HepG2 (cell line): ENCODE measurements around the gene ZNF324B. TPM values are rescaled to one million over a fixed set of nuclear protein-coding genes. Genes with fewer than 3 reads are reported as not detected.

Experiments used
- ATAC-seq: fragments of 200-7000 bp; cut with Tn5 transposase; 3 replicates; pipeline ENCODE4 v1.9.1; 2020; ENCODE audit warnings: mild to moderate bottlenecking, moderate library complexity
- Bru-seq: library from RNA; stranded (reverse); fragments of 400-500 nt; gene quantifications from one replicate; lab custom pipeline; 2021; lab: Mats Ljungman, UMichigan
- BruChase-seq, 2 experiments: library from RNA; stranded (reverse); fragments of 400-500 nt; gene quantifications; one replicate each; lab custom pipeline; 2021; lab: Mats Ljungman, UMichigan
- BruUV-seq: library from RNA; stranded (reverse); fragments of 400-500 nt; replicated peaks from 2 replicates; lab custom pipeline; 2021; lab: Mats Ljungman, UMichigan
- CTCF ChIA-PET: fragments of 300-600 bp; formaldehyde crosslinking; extraction: SDS; loops from one replicate; lab custom pipeline; 2021; ENCODE audit warnings: low total read pairs, inconsistent platforms, low intra/inter-chr PET ratio; lab: Yijun Ruan, JAX
- POLR2A ChIA-PET: fragments of 350-600 bp; sonication (Branson Sonifier 250); formaldehyde crosslinking; loops from one replicate; lab custom pipeline; 2020; ENCODE audit warnings: antibody characterized with exemption, inconsistent platforms; lab: Yijun Ruan, JAX
- DNase-seq: peaks from one replicate; pipeline ENCODE4 v3.0.0-alpha.2; 2015; ENCODE audit warnings: low spot score
- FAIRE-seq: peaks from 3 replicates; lab custom pipeline; 2011; peaks lifted over from hg19 to GRCh38; lab: Jason Lieb, UNC
- H2AFZ ChIP-seq: one replicate; pipeline ENCODE4 v1.6.1; 2011; ENCODE audit warnings: low read length, inconsistent platforms
- H3K27ac ChIP-seq: fragments of 300-600 bp; 3 replicates; pipeline ENCODE4 v1.8.0; 2011; ENCODE audit warnings: mixed run types, mild to moderate bottlenecking, mixed read lengths, low read length, inconsistent platforms; ENCODE audit not compliant: insufficient read depth; ENCODE audit errors: extremely low read length
- H3K27me3 ChIP-seq, 2 experiments: fragments of 200-600 bp in 1 of 2; 2 replicates in 1 of 2; 3 replicates in 1 of 2; pipeline versions ENCODE4 v1.6.0 to v1.8.0; 2011; ENCODE audit warnings: low read length in 2 of 2, mild to moderate bottlenecking in 2 of 2, moderate library complexity in 2 of 2, inconsistent platforms in 1 of 2; ENCODE audit not compliant: insufficient read depth in 2 of 2, control insufficient read depth in 1 of 2
- H3K36me3 ChIP-seq, 2 experiments: fragments of 200-600 bp in 1 of 2; replicated peaks in 1 of 2; 2 replicates in 1 of 2; 3 replicates in 1 of 2; pipeline versions ENCODE4 v1.5.1 to v1.8.0; 2011; ENCODE audit warnings: low read length in 2 of 2, inconsistent platforms in 1 of 2; ENCODE audit not compliant: insufficient read depth in 2 of 2, control insufficient read depth in 1 of 2
- H3K4me1 ChIP-seq: 2 replicates; pipeline ENCODE4 v1.5.1; 2012; ENCODE audit warnings: low read length, inconsistent platforms; ENCODE audit not compliant: insufficient read depth
- H3K4me2 ChIP-seq: 2 replicates; pipeline ENCODE4 v1.6.0; 2011; ENCODE audit warnings: low read depth, low read length, inconsistent platforms
- H3K4me3 ChIP-seq, 3 experiments: fragments of 200-600 bp in 1 of 3; sonication (generic), shearing (Covaris generic) in 1 of 3; replicated peaks in 1 of 3; 2 replicates each; pipeline ENCODE4 v1.5.1; 2011 to 2016; ENCODE audit warnings: low read length in 3 of 3, inconsistent platforms in 2 of 3, low read depth in 2 of 3, mild to moderate bottlenecking in 2 of 3, control low read depth in 1 of 3, mixed read lengths in 1 of 3; ENCODE audit not compliant: insufficient read depth in 1 of 3
- H3K79me2 ChIP-seq: one replicate; pipeline ENCODE4 v1.6.1; 2011; ENCODE audit warnings: low read length, inconsistent platforms; ENCODE audit not compliant: insufficient read depth
- H3K9ac ChIP-seq: 2 replicates; pipeline ENCODE4 v1.6.0; 2011; ENCODE audit warnings: mild to moderate bottlenecking, low read depth, low read length, inconsistent platforms; ENCODE audit not compliant: insufficient read depth
- H3K9me3 ChIP-seq: 2 replicates; pipeline ENCODE4 v1.5.1; 2012; ENCODE audit warnings: mild to moderate bottlenecking, low read length
- H4K20me1 ChIP-seq: 2 replicates; pipeline ENCODE4 v1.6.0; 2011; ENCODE audit warnings: inconsistent platforms, mild to moderate bottlenecking, low read length, moderate library complexity; ENCODE audit not compliant: insufficient read depth
- DZIP1 ChIP-seq: sonication (generic); formaldehyde crosslinking; IDR thresholded peaks from 2 replicates; pipeline ENCODE4 v1.5.0; 2020; ENCODE audit warnings: mild to moderate bottlenecking, missing genetic modification reagents
- HOXA5 ChIP-seq: sonication (generic); formaldehyde crosslinking; IDR thresholded peaks from 2 replicates; pipeline ENCODE4 v1.4.0; 2020; ENCODE audit warnings: missing genetic modification reagents
- IRF9 ChIP-seq: sonication (generic); formaldehyde crosslinking; IDR thresholded peaks from 2 replicates; pipeline ENCODE4 v1.8.0; 2022; ENCODE audit warnings: missing genetic modification reagents, mild to moderate bottlenecking, borderline replicate concordance
- NCOA5 ChIP-seq: sonication (generic); formaldehyde crosslinking; IDR thresholded peaks from 2 replicates; pipeline ENCODE4 v1.4.0; 2020; ENCODE audit warnings: missing genetic modification reagents
- NR2F1 ChIP-seq, 2 experiments: fragments of 450-650 bp in 1 of 2; formaldehyde crosslinking in 1 of 2; IDR thresholded peaks; 2 replicates each; pipeline versions ENCODE4 v1.5.0 to v1.6.1; 2016 to 2020; ENCODE audit warnings: mild to moderate bottlenecking in 1 of 2, missing compliant biosample characterization in 1 of 2, missing genetic modification reagents in 1 of 2, moderate library complexity in 1 of 2
- PAX8 ChIP-seq: sonication (generic); formaldehyde crosslinking; IDR thresholded peaks from 2 replicates; pipeline ENCODE4 v1.8.0; 2022; ENCODE audit warnings: mild to moderate bottlenecking, missing genetic modification reagents, borderline replicate concordance
- PHB2 ChIP-seq: fragments of 450-650 bp; IDR thresholded peaks from 2 replicates; pipeline ENCODE4 v1.6.1; 2018; ENCODE audit not compliant: partially characterized antibody
- PHF8 ChIP-seq: sonication (generic); formaldehyde crosslinking; IDR thresholded peaks from 2 replicates; pipeline ENCODE4 v1.5.0; 2020; ENCODE audit warnings: missing genetic modification reagents
- SYNCRIP ChIP-seq: fragments of 200-400 bp; formaldehyde crosslinking; IDR thresholded peaks from 2 replicates; pipeline ENCODE4 v1.6.1; 2018; ENCODE audit warnings: mild to moderate bottlenecking, low read depth, low read length; ENCODE audit not compliant: insufficient read depth
- ZFP36 ChIP-seq: fragments of 150-350 bp; IDR thresholded peaks from 2 replicates; pipeline ENCODE4 v1.6.1; 2018; ENCODE audit warnings: borderline replicate concordance, low read length, low read depth; ENCODE audit not compliant: partially characterized antibody
- ZNF101 ChIP-seq: sonication (generic); formaldehyde crosslinking; IDR thresholded peaks from 2 replicates; pipeline ENCODE4 v1.4.0; 2020; ENCODE audit warnings: mild to moderate bottlenecking, low read depth, missing genetic modification reagents, borderline replicate concordance
- ZNF224 ChIP-seq: sonication (generic); formaldehyde crosslinking; IDR thresholded peaks from 2 replicates; pipeline ENCODE4 v1.5.0; 2020; ENCODE audit warnings: mild to moderate bottlenecking, missing genetic modification reagents
- ZNF296 ChIP-seq: sonication (generic); formaldehyde crosslinking; conservative IDR thresholded peaks from 2 replicates; pipeline ENCODE4 v1.5.0; 2020; ENCODE audit warnings: mild to moderate bottlenecking, missing genetic modification reagents
- ZNF530 ChIP-seq: sonication (generic); formaldehyde crosslinking; IDR thresholded peaks from 2 replicates; pipeline ENCODE4 v1.5.0; 2020; ENCODE audit warnings: low read depth, mild to moderate bottlenecking, missing genetic modification reagents
- ZNF563 ChIP-seq: sonication (generic); formaldehyde crosslinking; IDR thresholded peaks from 2 replicates; pipeline ENCODE4 v1.8.0; 2022; ENCODE audit warnings: mild to moderate bottlenecking, moderate library complexity, missing genetic modification reagents
- WGBS: methylation state at CpG from one replicate; pipeline ENCODE4 v1.1.6; 2017; ENCODE audit warnings: low lambda C conversion rate; 5-methylcytosine and 5-hydroxymethylcytosine counted together
- in situ Hi-C: cut with HindIII; loops from 2 replicates; pipeline ENCODE4 v1.10.0; 2017; ENCODE audit warnings: low pct_unique_long_range_greater_than_20kb; ENCODE audit not compliant: extremely low pct_ligation_motif_present
- intact Hi-C: fragments of 100-400 bp; cut with micrococcal nuclease; formaldehyde crosslinking; loops from one replicate; pipeline ENCODE4 v1.10.0; 2022; ENCODE audit not compliant: unreplicated experiment
- long read RNA-seq, 2 experiments: library from RNA in 1 of 2; library from polyadenylated mRNA in 1 of 2; stranded (forward) in 1 of 2; unstranded in 1 of 2; transcript quantifications; one replicate each; pipeline ENCODE4 v2.0.0, GENCODE V29; 2019 to 2022
- polyA minus RNA-seq, 3 experiments: library from RNA; depleted of rRNA, polyadenylated mRNA; stranded (reverse); fragments of >200 nt; gene quantifications; 2 replicates each; pipeline ENCODE4 v1.2.3, GENCODE V29; 2011; ENCODE audit warnings: low replicate concordance in 1 of 3
- polyA plus RNA-seq, 8 experiments: library from polyadenylated mRNA; depleted of rRNA in 3 of 8; stranded (reverse) in 7 of 8; unstranded in 1 of 8; fragments of >200 nt; fragmentation: Illumina TruSeq in 4 of 8; extraction: Trizol in 4 of 8; gene quantifications; 2 replicates each; pipeline versions ENCODE4 v1.2.1 to v1.2.3, GENCODE V29; 2011 to 2016; ENCODE audit warnings: low read depth in 4 of 8, missing spikeins in 1 of 8, mixed read lengths in 1 of 8; ENCODE audit not compliant: insufficient read depth in 1 of 8
- total RNA-seq, 5 experiments: library from RNA; depleted of rRNA; stranded (reverse); fragments of >200 nt; fragmentation: Illumina TruSeq; extraction: Trizol; gene quantifications; 2 replicates each; pipeline ENCODE4 v1.2.3, GENCODE V29; 2016; ENCODE audit warnings: low read depth in 1 of 5

The ZNF324B gene
- total RNA-seq (2016; rRNA removed; fragmentation: Illumina TruSeq; extraction: Trizol) = 2.5 and 3.0 TPM in 2 replicates
- 0.79 and 1.6 TPM in 2 replicates for total RNA-seq (2016; cell fraction: cytosol; rRNA removed; fragmentation: Illumina TruSeq; extraction: Trizol; ENCODE audit: low read depth)
- total RNA-seq (2016; cell fraction: insoluble cytoplasmic fraction; rRNA removed; fragmentation: Illumina TruSeq; extraction: Trizol) = 2.4 and 3.3 TPM in 2 replicates
- 1.3 and 1.6 TPM in 2 replicates for total RNA-seq (2016; cell fraction: membrane; rRNA removed; fragmentation: Illumina TruSeq; extraction: Trizol)
- total RNA-seq (2016; cell fraction: nucleus; rRNA removed; fragmentation: Illumina TruSeq; extraction: Trizol) = 1.7 and 2.9 TPM in 2 replicates
- 0.53 and 0.98 TPM in 2 replicates for polyA plus RNA-seq (2011; rRNA removed)
- 0.50 and 0.56 TPM in 2 replicates for polyA plus RNA-seq (2011; cell fraction: cytosol; rRNA removed)
- polyA plus RNA-seq (2011; cell fraction: nucleus; rRNA removed) = 1.8 and 2.6 TPM in 2 replicates
- polyA plus RNA-seq (2012) = 0.95 and 0.97 TPM in 2 replicates
- polyA plus RNA-seq (2016; cell fraction: cytosol; fragmentation: Illumina TruSeq; extraction: Trizol; ENCODE audit: low read depth) = 0.09 and 0.11 TPM in 2 replicates
- 0.96 and 1.1 TPM in 2 replicates for polyA plus RNA-seq (2016; cell fraction: insoluble cytoplasmic fraction; fragmentation: Illumina TruSeq; extraction: Trizol; ENCODE audit: low read depth)
- 0.21 and 0.26 TPM in 2 replicates for polyA plus RNA-seq (2016; cell fraction: membrane; fragmentation: Illumina TruSeq; extraction: Trizol; ENCODE audit: low read depth)
- 2.2 and 2.7 TPM in 2 replicates for polyA plus RNA-seq (2016; cell fraction: nucleus; fragmentation: Illumina TruSeq; extraction: Trizol; ENCODE audit: insufficient read depth, low read depth)
- polyA minus RNA-seq (2011; rRNA and poly(A)+ RNA removed; ENCODE audit: low replicate concordance) = 4.0 and 14.2 TPM in 2 replicates
- 0.69 and 1.5 TPM in 2 replicates for polyA minus RNA-seq (2011; cell fraction: cytosol; rRNA and poly(A)+ RNA removed)
- 2.7 and 3.9 TPM in 2 replicates for polyA minus RNA-seq (2011; cell fraction: nucleus; rRNA and poly(A)+ RNA removed)
- percentile 35 among the genes with signal in this experiment for Bru-seq, nascent RNA
- BruChase-seq, experiment 1, labeled RNA remaining after a 6-hour chase = percentile 36 among the genes with signal in this experiment
- percentile 37 among the genes with signal in this experiment for BruChase-seq, experiment 2, labeled RNA remaining after a 2-hour chase
- long read RNA-seq, experiment 1 = 0 reads
- long read RNA-seq, experiment 2, partial matches to known transcripts = 0 of 1 reads
- long read RNA-seq, experiment 2, other reads (novel, unspliced or antisense) = 1 of 1 reads

GRCh38 chr19:58451358-58452101 is at the start of gene ZNF324B:
ZNF324B (plus strand) TSS chr19:58451622; CDS start chr19:58453702, 2,080 bp downstream.
- CTCF ChIA-PET = no interaction called here
- Histone ChIP-seq H3K27ac (no peak within 1 kb of the TSS), H3K4me3 (peak within 1 kb of the TSS; percentile 68 to 92 (median 83)), H2AFZ (no peak within 1 kb of the TSS), H3K36me3 (no peaks in the 10 kb centered on the region), H3K79me2 (no peaks in the 10 kb centered on the region), H3K27me3 (no peaks in the 10 kb centered on the region), H3K4me2 (peak within 1 kb of the TSS; percentile 88), H3K4me1 (peaks cover 7% of the 10 kb centered on the region), H4K20me1 (no peaks in the 10 kb centered on the region), H3K9me3 (peaks cover 21% of the 10 kb centered on the region), H3K9ac (peak within 1 kb of the TSS; percentile 65)
- FAIRE-seq (peak; percentile 68), DNase-seq (peak; percentile 94), ATAC-seq (peak; percentile 98)
- intact Hi-C loops (loop anchor here (2.0 to 5.0 kb wide), 2 partner anchors 15 to 44 kb away; partner anchors contain the start of genes ZNF324 and ZNF584), in situ Hi-C loops (no loop called here)
- 1% methylated on average over 17 of the region's 79 CpGs for WGBS
- POLR2A ChIA-PET = interaction anchor here (1.2 to 1.8 kb wide), 3 partner anchors 43 to 124 kb away, joined by 4 to 6 read pairs (median 5); partner anchors contain the start of genes ZNF497 and ZNF584
- BruUV-seq = no TSS peak
- TF ChIP-seq IRF9 = peak; percentile 80
- TF ChIP-seq ZNF563 = peak; percentile 89; the same call in 1 of the 2 replicates
- TF ChIP-seq NR2F1 (CRISPR knock-in tag; IDR thresholded peaks at IDR 0.05) = no peak
- no peak for TF ChIP-seq SYNCRIP
- TF ChIP-seq ZNF101 = no peak
- TF ChIP-seq HOXA5 (CRISPR knock-in tag) = no peak
- TF ChIP-seq ZNF530 = no peak
- TF ChIP-seq PHF8 (CRISPR knock-in tag) = peak; percentile 66
- no peak for TF ChIP-seq DZIP1 (CRISPR knock-in tag)
- 0 out of 2 replicates have a peak, but pooled peaks have one; percentile 20 for TF ChIP-seq ZNF224 (CRISPR knock-in tag)
- TF ChIP-seq PHB2 = no peak
- no peak for TF ChIP-seq ZNF296 (CRISPR knock-in tag)
- TF ChIP-seq PAX8 (CRISPR knock-in tag) = no peak
- no peak for TF ChIP-seq ZFP36
- TF ChIP-seq NCOA5 = no peak
